Fibroblast of pulmonary artery (primary cell): Measurements from ENCODE around the gene PTPRG.

Source experiments
- DNase-seq: peaks from one replicate; pipeline ENCODE4 v3.0.0-alpha.2; 2010; ENCODE audit warnings: low read depth
- H3K4me3 ChIP-seq: replicated peaks from 2 replicates; pipeline ENCODE4 v1.5.1; 2011; ENCODE audit warnings: low read depth, mild to moderate bottlenecking, control low read depth, low read length, moderate library complexity
- CTCF ChIP-seq: IDR thresholded peaks from 2 replicates; pipeline ENCODE4 v1.5.1; 2011; ENCODE audit warnings: mild to moderate bottlenecking, control low read depth, low read length, inconsistent platforms; ENCODE audit errors: missing control alignments

Gene PTPRG

GRCh38 chr3:61861410-61861809 lies 300.0 kb downstream of the PTPRG start:
- no peak overlapping the region for H3K4me3 ChIP-seq
- no peak for DNase-seq
- no peak for TF ChIP-seq CTCF

GRCh38 chr3:61862614-61863289 lies 301.4 kb downstream of the PTPRG start:
- no peak overlapping the region for H3K4me3 ChIP-seq
- no peak for TF ChIP-seq CTCF
- DNase-seq = no peak

- DNase-seq = no peak
- TF ChIP-seq CTCF = no peak
These were observed 302.2 kb downstream of the PTPRG start for GRCh38 chr3:61863579-61863978.

GRCh38 chr3:61864886-61865285 lies 303.5 kb downstream of the PTPRG start:
- no peak overlapping the region for H3K4me3 ChIP-seq
- TF ChIP-seq CTCF = no peak
- peak; percentile 10 for DNase-seq

More at GRCh38 chr3:61863579-61863978, 302.2 kb downstream of the PTPRG start:
- no peak overlapping the region for H3K4me3 ChIP-seq

- H3K4me3 ChIP-seq = no peak overlapping the region
- DNase-seq = no peak
- TF ChIP-seq CTCF = no peak
These were observed 304.2 kb downstream of the PTPRG start for GRCh38 chr3:61865466-61866152.

GRCh38 chr3:61866153-61866542 lies 304.8 kb downstream of the PTPRG start:
- TF ChIP-seq CTCF = no peak
- H3K4me3 ChIP-seq = no peak overlapping the region
- DNase-seq = no peak
